HEK293 (cell line): Measurements from ENCODE around the gene TTC7B.
A peak's percentile ranks its signal among the peaks of the same experiment; 100 is the strongest.

Experiments
- CTCF ChIA-PET: fragments of 350-600 bp; formaldehyde crosslinking; extraction: SDS; loops from one replicate; lab custom pipeline; 2021; ENCODE audit warnings: antibody characterized with exemption; lab: Yijun Ruan, JAX
- POLR2A ChIA-PET: fragments of 300-600 bp; formaldehyde crosslinking; extraction: SDS; loops from one replicate; lab custom pipeline; 2020; ENCODE audit warnings: antibody characterized with exemption, inconsistent platforms; lab: Yijun Ruan, JAX
- H3K27ac ChIP-seq: fragments of 200-500 bp; sonication (Bioruptor generic); 2 replicates; pipeline ENCODE4 v1.5.1; 2014; ENCODE audit warnings: low read depth, low read length, control low read depth, inconsistent platforms; ENCODE audit errors: extremely low read depth
- H3K36me3 ChIP-seq, 2 experiments: fragments of 200-500 bp in 1 of 2; sonication (Bioruptor generic) in 1 of 2; 1 replicate in 1 of 2; 2 replicates in 1 of 2; pipeline ENCODE4 v1.5.1; 2014 to 2017; ENCODE audit warnings: inconsistent platforms in 2 of 2, low read length in 2 of 2; ENCODE audit not compliant: control insufficient read depth in 2 of 2, insufficient read depth in 1 of 2
- H3K4me1 ChIP-seq: fragments of 200-500 bp; sonication (Bioruptor generic); 2 replicates; pipeline ENCODE4 v1.5.1; 2014; ENCODE audit warnings: mild to moderate bottlenecking, low read length, inconsistent platforms; ENCODE audit not compliant: control insufficient read depth, insufficient read depth
- H3K4me3 ChIP-seq: 2 replicates; pipeline ENCODE4 v1.5.1; 2011; ENCODE audit warnings: low read depth, mild to moderate bottlenecking, control low read depth, low read length, moderate library complexity
- H3K9me3 ChIP-seq: fragments of 200-500 bp; sonication (Bioruptor generic); 2 replicates; pipeline ENCODE4 v1.5.1; 2014; ENCODE audit warnings: low read depth, low read length, inconsistent platforms; ENCODE audit not compliant: control insufficient read depth, insufficient read depth
- FEZF1 ChIP-seq: fragments of 450-650 bp; formaldehyde crosslinking; IDR thresholded peaks from 2 replicates; pipeline ENCODE4 v1.5.1; 2016; ENCODE audit warnings: missing biosample characterization, missing genetic modification characterization
- INSM2 ChIP-seq: fragments of 450-650 bp; formaldehyde crosslinking; IDR thresholded peaks from 2 replicates; pipeline ENCODE4 v1.5.1; 2016; ENCODE audit warnings: missing biosample characterization, missing genetic modification characterization
- MYNN ChIP-seq: fragments of 450-650 bp; formaldehyde crosslinking; IDR thresholded peaks from 2 replicates; pipeline ENCODE4 v1.5.1; 2016; ENCODE audit warnings: missing biosample characterization, missing genetic modification characterization, borderline replicate concordance
- WT1 ChIP-seq: fragments of 450-650 bp; formaldehyde crosslinking; IDR thresholded peaks from 2 replicates; pipeline ENCODE4 v1.5.1; 2016; ENCODE audit warnings: missing biosample characterization, missing genetic modification characterization
- ZBTB26 ChIP-seq: fragments of 450-650 bp; formaldehyde crosslinking; optimal IDR thresholded peaks from 2 replicates; pipeline ENCODE3; 2016; ENCODE audit warnings: missing biosample characterization, mild to moderate bottlenecking, missing genetic modification characterization
- ZFP3 ChIP-seq: fragments of 450-650 bp; formaldehyde crosslinking; IDR thresholded peaks from 2 replicates; pipeline ENCODE4 v1.5.1; 2016; ENCODE audit warnings: low read depth, missing biosample characterization, missing genetic modification characterization
- ZFP37 ChIP-seq: fragments of 450-650 bp; formaldehyde crosslinking; IDR thresholded peaks from 2 replicates; pipeline ENCODE4 v1.5.1; 2016; ENCODE audit warnings: missing biosample characterization, missing genetic modification characterization
- ZIC2 ChIP-seq: fragments of 450-650 bp; formaldehyde crosslinking; IDR thresholded peaks from 2 replicates; pipeline ENCODE4 v1.5.1; 2016; ENCODE audit warnings: missing biosample characterization, missing genetic modification characterization
- ZNF155 ChIP-seq: fragments of 450-650 bp; formaldehyde crosslinking; IDR thresholded peaks from 2 replicates; pipeline ENCODE4 v1.5.1; 2016; ENCODE audit warnings: missing biosample characterization, missing genetic modification characterization
- ZNF311 ChIP-seq: fragments of 450-650 bp; formaldehyde crosslinking; IDR thresholded peaks from 2 replicates; pipeline ENCODE4 v1.5.1; 2017; ENCODE audit warnings: missing biosample characterization, missing genetic modification characterization, borderline replicate concordance
- ZNF423 ChIP-seq: fragments of 450-650 bp; formaldehyde crosslinking; IDR thresholded peaks from 2 replicates; pipeline ENCODE4 v1.5.1; 2016; ENCODE audit warnings: missing biosample characterization, missing genetic modification characterization
- ZNF433 ChIP-seq: fragments of 450-650 bp; formaldehyde crosslinking; IDR thresholded peaks from 2 replicates; pipeline ENCODE4 v1.5.1; 2016; ENCODE audit warnings: missing biosample characterization, missing genetic modification characterization, low read depth
- ZNF558 ChIP-seq: fragments of 450-650 bp; formaldehyde crosslinking; IDR thresholded peaks from 2 replicates; pipeline ENCODE4 v1.5.1; 2016; ENCODE audit warnings: missing biosample characterization, missing genetic modification characterization
- ZNF621 ChIP-seq: fragments of 450-650 bp; formaldehyde crosslinking; IDR thresholded peaks from 2 replicates; pipeline ENCODE4 v1.5.1; 2017; ENCODE audit warnings: missing biosample characterization, missing genetic modification characterization
- ZNF658 ChIP-seq: fragments of 450-650 bp; formaldehyde crosslinking; IDR thresholded peaks from 2 replicates; pipeline ENCODE4; 2016; ENCODE audit warnings: missing biosample characterization, missing genetic modification characterization
- ZNF701 ChIP-seq: fragments of 450-650 bp; formaldehyde crosslinking; IDR thresholded peaks from 2 replicates; pipeline ENCODE4 v1.5.1; 2016; ENCODE audit warnings: missing biosample characterization, missing genetic modification characterization
- ZXDB ChIP-seq: fragments of 450-650 bp; formaldehyde crosslinking; IDR thresholded peaks from 2 replicates; pipeline ENCODE4 v1.5.1; 2016; ENCODE audit warnings: missing biosample characterization, missing genetic modification characterization

Gene TTC7B

GRCh38 chr14:90545382-90545781 is 270.8 kb downstream of the TTC7B start:
- TF ChIP-seq INSM2 (tag by site-specific recombination) (no peak), ZIC2 (peak; percentile 71)
- Histone ChIP-seq H3K4me3 (no peak overlapping the region), H3K9me3 (no peaks in the 10 kb centered on the region), H3K27ac (no peak overlapping the region), H3K4me1 (no peaks in the 10 kb centered on the region), H3K36me3 (peaks cover 0 to 6% of the 10 kb centered on the region in 2 experiments; a peak in 1 of 3 replicates)
- POLR2A ChIA-PET: no interaction called here
- CTCF ChIA-PET: no interaction called here

- CTCF ChIA-PET: no interaction called here
- Histone ChIP-seq H3K27ac (no peak overlapping the region), H3K36me3 (peaks cover 0 to 6% of the 10 kb centered on the region in 2 experiments; a peak in 1 of 3 replicates), H3K4me1 (no peaks in the 10 kb centered on the region), H3K4me3 (no peak overlapping the region), H3K9me3 (no peaks in the 10 kb centered on the region)
- TF ChIP-seq ZNF311 (tag by site-specific recombination) (no peak), ZBTB26 (tag by site-specific recombination) (no peak), ZNF433 (no peak), FEZF1 (tag by site-specific recombination) (no peak), ZXDB (no peak), ZNF558 (tag by site-specific recombination) (no peak), ZFP37 (tag by site-specific recombination) (no peak), MYNN (no peak), WT1 (tag by site-specific recombination) (no peak), ZFP3 (no peak), ZNF423 (tag by site-specific recombination) (no peak), ZNF155 (tag by site-specific recombination) (no peak), ZNF658 (no peak)
- POLR2A ChIA-PET: no interaction called here
Measured at GRCh38 chr14:90544971-90545370, 271.3 kb downstream of the TTC7B start.

- Histone ChIP-seq H3K4me3 (no peak overlapping the region), H3K27ac (no peak overlapping the region), H3K36me3 (peaks cover 0 to 10% of the 10 kb centered on the region in 2 experiments; a peak in 1 of 3 replicates), H3K4me1 (no peaks in the 10 kb centered on the region), H3K9me3 (no peaks in the 10 kb centered on the region)
- no peak for TF ChIP-seq ZNF558 (tag by site-specific recombination)
- TF ChIP-seq ZNF621 (tag by site-specific recombination): no peak
- ChIA-PET CTCF (interaction anchor here (0.7 kb wide), 1 partner anchor 215 kb away, joined by 3 read pairs; no protein-coding TSS in a partner anchor), POLR2A (no interaction called here)
Measured at GRCh38 chr14:90544566-90544965, 271.7 kb downstream of the TTC7B start.

GRCh38 chr14:90543876-90544275 is 272.4 kb downstream of the TTC7B start:
- ChIA-PET CTCF (no interaction called here), POLR2A (no interaction called here)
- peaks cover 0 to 11% of the 10 kb centered on the region in 2 experiments; a peak in 1 of 3 replicates for H3K36me3 ChIP-seq
- H3K4me3 ChIP-seq: no peak overlapping the region
- TF ChIP-seq ZNF701 (tag by site-specific recombination): no peak
- no peaks in the 10 kb centered on the region for H3K4me1 ChIP-seq
- no peaks in the 10 kb centered on the region for H3K9me3 ChIP-seq
- no peak overlapping the region for H3K27ac ChIP-seq
